ENCODE data around the gene YIPF2.

DNA sequence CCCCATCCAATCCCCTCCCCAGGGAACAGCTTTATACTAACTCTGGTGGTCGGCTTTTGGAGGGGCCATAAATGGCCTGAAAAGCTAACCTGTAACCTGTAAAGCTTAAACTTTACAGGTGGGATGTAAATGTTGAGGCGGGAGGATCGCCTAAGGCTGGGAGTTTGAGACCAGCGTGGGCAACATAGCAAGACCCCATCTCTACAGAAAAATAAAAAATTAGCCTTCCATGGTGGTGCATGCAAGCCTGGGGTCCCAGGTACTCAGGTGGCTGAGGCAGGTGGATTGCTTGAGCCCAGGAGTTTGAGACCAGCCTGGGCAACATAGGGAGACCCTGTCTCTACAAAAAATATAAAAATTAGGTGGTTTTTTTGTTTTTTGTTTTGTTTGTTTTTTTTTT is 38.6 kb downstream of the YIPF2 start:
- TF ChIP-seq, protein P1, sequence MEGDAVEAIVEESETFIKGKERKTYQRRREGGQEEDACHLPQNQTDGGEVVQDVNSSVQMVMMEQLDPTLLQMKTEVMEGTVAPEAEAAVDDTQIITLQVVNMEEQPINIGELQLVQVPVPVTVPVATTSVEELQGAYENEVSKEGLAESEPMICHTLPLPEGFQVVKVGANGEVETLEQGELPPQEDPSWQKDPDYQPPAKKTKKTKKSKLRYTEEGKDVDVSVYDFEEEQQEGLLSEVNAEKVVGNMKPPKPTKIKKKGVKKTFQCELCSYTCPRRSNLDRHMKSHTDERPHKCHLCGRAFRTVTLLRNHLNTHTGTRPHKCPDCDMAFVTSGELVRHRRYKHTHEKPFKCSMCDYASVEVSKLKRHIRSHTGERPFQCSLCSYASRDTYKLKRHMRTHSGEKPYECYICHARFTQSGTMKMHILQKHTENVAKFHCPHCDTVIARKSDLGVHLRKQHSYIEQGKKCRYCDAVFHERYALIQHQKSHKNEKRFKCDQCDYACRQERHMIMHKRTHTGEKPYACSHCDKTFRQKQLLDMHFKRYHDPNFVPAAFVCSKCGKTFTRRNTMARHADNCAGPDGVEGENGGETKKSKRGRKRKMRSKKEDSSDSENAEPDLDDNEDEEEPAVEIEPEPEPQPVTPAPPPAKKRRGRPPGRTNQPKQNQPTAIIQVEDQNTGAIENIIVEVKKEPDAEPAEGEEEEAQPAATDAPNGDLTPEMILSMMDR (IDR thresholded peaks at IDR 0.05) = no peak
- no peak for TF ChIP-seq POLR2A (IDR thresholded peaks at IDR 0.05)

Measured in right lobe of liver (tissue), 4 donors.